SU-DHL-6 (cell line): ENCODE results near the gene LTF.
A peak's percentile ranks its signal among the peaks of the same experiment; 100 is the strongest.

ENCODE experiments used
- H2AFZ ChIP-seq: fragments of 200-600 bp; sonication (generic); 2 replicates; pipeline ENCODE4 v1.6.1; 2014; ENCODE audit warnings: low read depth, mild to moderate bottlenecking, moderate library complexity, mixed read lengths, antibody characterized with exemption, low read length; ENCODE audit not compliant: severe bottlenecking
- H3F3A ChIP-seq: fragments of 200-600 bp; shearing (Covaris generic); 2 replicates; pipeline ENCODE4 v1.6.0; 2016; ENCODE audit warnings: antibody characterized with exemption, mild to moderate bottlenecking; ENCODE audit not compliant: insufficient read depth
- H3K27ac ChIP-seq: fragments of 200-600 bp; sonication (generic); 2 replicates; pipeline ENCODE4 v1.5.1; 2016; ENCODE audit warnings: low read depth, mild to moderate bottlenecking, low read length, moderate library complexity, mixed read lengths
- H3K27me3 ChIP-seq: fragments of 200-600 bp; sonication (generic), shearing (Covaris generic); 2 replicates; pipeline ENCODE4 v1.6.0; 2014; ENCODE audit warnings: mild to moderate bottlenecking, low read length
- H3K36me3 ChIP-seq: fragments of 200-600 bp; sonication (generic); 2 replicates; pipeline ENCODE4 v1.6.1; 2014; ENCODE audit warnings: mild to moderate bottlenecking, low read length, mixed read lengths
- H3K4me2 ChIP-seq: fragments of 300-600, 200-600 bp; shearing (Covaris generic), sonication (generic); 2 replicates; pipeline ENCODE4 v1.6.0; 2014; ENCODE audit warnings: low read length, low read depth, mild to moderate bottlenecking; ENCODE audit not compliant: poor library complexity, severe bottlenecking
- H3K4me3 ChIP-seq: fragments of 200-600 bp; sonication (generic); 2 replicates; pipeline ENCODE4 v1.5.1; 2014; ENCODE audit warnings: antibody characterized with exemption, low read length, mild to moderate bottlenecking, mixed read lengths; ENCODE audit not compliant: insufficient read depth, poor library complexity, severe bottlenecking
- H3K79me2 ChIP-seq: fragments of 200-600 bp; sonication (generic); 2 replicates; pipeline ENCODE4 v1.6.1; 2014; ENCODE audit warnings: mild to moderate bottlenecking, low read length, moderate library complexity; ENCODE audit not compliant: insufficient read depth
- H3K9ac ChIP-seq: fragments of 200-600 bp; sonication (generic); 2 replicates; pipeline ENCODE4 v1.7.0; 2014; ENCODE audit warnings: mild to moderate bottlenecking, low read length
- H3K9me2 ChIP-seq: fragments of 200-600 bp; sonication (generic); replicated peaks from 2 replicates; pipeline ENCODE4 v1.6.1; 2014; ENCODE audit warnings: low read length; ENCODE audit not compliant: insufficient read depth
- H3K9me3 ChIP-seq: fragments of 200-600 bp; sonication (generic); 2 replicates; pipeline ENCODE4 v1.6.1; 2014; ENCODE audit warnings: low read length, mixed read lengths; ENCODE audit not compliant: insufficient read depth
- H4K20me1 ChIP-seq: fragments of 200-600 bp; sonication (generic); 2 replicates; pipeline ENCODE4 v1.6.1; 2014; ENCODE audit warnings: low read depth, mild to moderate bottlenecking, antibody characterized with exemption, low read length, moderate library complexity, mixed read lengths
- CTCF ChIP-seq: fragments of 200-600 bp; sonication (generic); IDR thresholded peaks from one replicate; pipeline ENCODE4 v1.5.1; 2017; ENCODE audit warnings: antibody characterized with exemption, mild to moderate bottlenecking, low read length, moderate library complexity; ENCODE audit not compliant: insufficient read depth, poor library complexity, severe bottlenecking
- EZH2phosphoT487 ChIP-seq: fragments of 200-600 bp; sonication (generic), shearing (Covaris generic); conservative IDR thresholded peaks from 2 replicates; pipeline ENCODE4 v1.6.1; 2018; ENCODE audit warnings: mild to moderate bottlenecking, antibody characterized with exemption, low read length, moderate library complexity, mixed read lengths

LTF gene

GRCh38 chr3:46500656-46501635 is 36.2 kb upstream of the LTF start:
- Histone ChIP-seq H3K27me3 (no peaks in the 10 kb centered on the region), H3K9me3 (peaks cover 15% of the 10 kb centered on the region; the same call in 1 of the 2 replicates), H4K20me1 (no peaks in the 10 kb centered on the region), H3K27ac (no peak overlapping the region), H3F3A (peaks cover 6% of the 10 kb centered on the region; the same call in 1 of the 2 replicates), H3K36me3 (no peaks in the 10 kb centered on the region; the same call in 1 of the 2 replicates), H3K4me2 (no peak overlapping the region), H3K9me2 (no peaks in the 10 kb centered on the region), H3K9ac (peak overlapping the region; percentile 3; the same call in 1 of the 2 replicates), H3K4me3 (no peak overlapping the region), H2AFZ (no peak overlapping the region), H3K79me2 (no peaks in the 10 kb centered on the region)
- TF ChIP-seq CTCF, result no peak
- no peak for TF ChIP-seq EZH2phosphoT487

GRCh38 chr3:46498916-46499519 is 34.3 kb upstream of the LTF start:
- H3K36me3 ChIP-seq, result no peaks in the 10 kb centered on the region; the same call in 1 of the 2 replicates
- H3K4me2 ChIP-seq, result no peak overlapping the region
- H3K27ac ChIP-seq, result no peak overlapping the region
- H3K79me2 ChIP-seq, result no peaks in the 10 kb centered on the region
- H3K27me3 ChIP-seq, result no peaks in the 10 kb centered on the region
- no peak overlapping the region for H3K9ac ChIP-seq
- no peak overlapping the region for H3K4me3 ChIP-seq
- H2AFZ ChIP-seq, result no peak overlapping the region
- TF ChIP-seq CTCF (no peak), EZH2phosphoT487 (no peak)
- no peaks in the 10 kb centered on the region for H3F3A ChIP-seq
- H4K20me1 ChIP-seq, result no peaks in the 10 kb centered on the region
- peaks cover 4% of the 10 kb centered on the region; the same call in 1 of the 2 replicates for H3K9me3 ChIP-seq
- H3K9me2 ChIP-seq, result no peaks in the 10 kb centered on the region

GRCh38 chr3:46497556-46498265 is 33.0 kb upstream of the LTF start, which contains the start of gene RTP3:
Gene RTP3, plus strand, starts transcription at chr3:46497976. Its CDS starts 87 bp downstream, at chr3:46498063.
- H3K9ac ChIP-seq, result peak within 1 kb of the TSS; percentile 38; the same call in 1 of the 2 replicates
- no peak within 1 kb of the TSS for H3K4me3 ChIP-seq
- TF ChIP-seq EZH2phosphoT487, result no peak
- no peak for TF ChIP-seq CTCF
- no peaks in the 10 kb centered on the region for H4K20me1 ChIP-seq
- H3K9me2 ChIP-seq, result no peaks in the 10 kb centered on the region
- no peak within 1 kb of the TSS for H2AFZ ChIP-seq
- no peak within 1 kb of the TSS for H3K27ac ChIP-seq
- H3K36me3 ChIP-seq, result no peaks in the 10 kb centered on the region
- no peaks in the 10 kb centered on the region for H3K79me2 ChIP-seq
- H3K4me2 ChIP-seq, result no peak within 1 kb of the TSS
- H3K9me3 ChIP-seq, result no peaks in the 10 kb centered on the region
- H3F3A ChIP-seq, result no peaks in the 10 kb centered on the region
- H3K27me3 ChIP-seq, result no peaks in the 10 kb centered on the region
